Urothelium cell line (cell line): ENCODE results near the gene HCRT.
"Not testable (repeated sequence)": the region's sequence is repeated elsewhere in the genome, so short reads cannot be mapped to it uniquely, and the experiment has no call there.

Experiments
- DNase-seq: peaks from one replicate; pipeline ENCODE4 v3.0.0; 2011; ENCODE audit warnings: low spot score, mixed read lengths
- FAIRE-seq: peaks from 2 replicates; lab custom pipeline; 2011; peaks lifted over from hg19 to GRCh38; lab: Jason Lieb, UNC

Gene HCRT

GRCh38 chr17:42198897-42199296, 13.6 kb upstream of the HCRT start:
- DNase-seq (no peak), FAIRE-seq (no peak)

- FAIRE-seq (no peak), DNase-seq (no peak)
These were observed 12.4 kb upstream of the HCRT start for GRCh38 chr17:42197564-42198156.

- DNase-seq (peak; percentile 93), FAIRE-seq (no peak)
These were observed 9.0 kb upstream of the HCRT start, which contains the start of gene GHDC for GRCh38 chr17:42193969-42194899. GHDC (minus strand) TSS chr17:42194494; CDS start chr17:42193581, 913 bp downstream.

- no peak for FAIRE-seq
- no peak for DNase-seq
These were observed 8.1 kb upstream of the HCRT start for GRCh38 chr17:42193216-42193968.

GRCh38 chr17:42192189-42193126, 7.2 kb upstream of the HCRT start:
- FAIRE-seq (no peak), DNase-seq (no peak)

GRCh38 chr17:42191275-42191608, 6.0 kb upstream of the HCRT start:
- FAIRE-seq = no peak
- DNase-seq = no peak

- DNase-seq = no peak
- FAIRE-seq = peak; percentile 35
These were observed 5.4 kb upstream of the HCRT start for GRCh38 chr17:42190491-42191274.

GRCh38 chr17:42189651-42189965, 4.4 kb upstream of the HCRT start:
- FAIRE-seq = no peak

GRCh38 chr17:42188749-42189650, 3.7 kb upstream of the HCRT start:
- FAIRE-seq = no peak

More at GRCh38 chr17:42189651-42189965, 4.4 kb upstream of the HCRT start:
- no peak for DNase-seq

GRCh38 chr17:42187833-42188232, 2.6 kb upstream of the HCRT start:
- FAIRE-seq (no peak), DNase-seq (no peak)

More at GRCh38 chr17:42188749-42189650, 3.7 kb upstream of the HCRT start:
- no peak for DNase-seq

- FAIRE-seq, DNase-seq: not testable (repeated sequence)
These were observed 939 bp upstream of the HCRT start for GRCh38 chr17:42186191-42186590.

GRCh38 chr17:42185621-42185930, 324 bp upstream of the HCRT start:
- FAIRE-seq (no peak), DNase-seq (no peak)

GRCh38 chr17:42183741-42184711, 1.2 kb downstream of the HCRT start:
- peak; percentile 32 for FAIRE-seq
- peak; percentile 94 for DNase-seq

GRCh38 chr17:42182927-42183734, 2.1 kb downstream of the HCRT start:
- peak; percentile 53 for DNase-seq
- no peak for FAIRE-seq

GRCh38 chr17:42181851-42182207, 3.4 kb downstream of the HCRT start:
- DNase-seq (no peak), FAIRE-seq (no peak)

- no peak for FAIRE-seq
- DNase-seq = no peak
These were observed 4.1 kb downstream of the HCRT start, which contains the start of gene KCNH4 for GRCh38 chr17:42180922-42181850. KCNH4 (minus strand) TSS chr17:42181142; CDS start chr17:42180945, 197 bp downstream.
